SK-N-SH treated with all-trans-retinoic acid at 6 μM for 48 hours (cell line): Measurements from ENCODE around the gene CD300LB.

Experiments
- ATAC-seq: fragments of 200-7000 bp; cut with Tn5 transposase; 3 replicates; pipeline ENCODE4 v1.9.1; 2020; ENCODE audit warnings: mild to moderate bottlenecking, moderate library complexity
- ARNTL ChIP-seq: fragments of 450-650 bp; formaldehyde crosslinking; IDR thresholded peaks from 2 replicates; pipeline ENCODE4 v1.5.0; 2020; ENCODE audit warnings: low read depth, mild to moderate bottlenecking, moderate library complexity, borderline replicate concordance
- ESRRG ChIP-seq: fragments of 250-450 bp; sonication (Bioruptor Pico); IDR thresholded peaks from 2 replicates; pipeline ENCODE4 v1.6.1; 2021; ENCODE audit warnings: mild to moderate bottlenecking
- GLIS3 ChIP-seq: fragments of 250-450 bp; sonication (Bioruptor Pico); IDR thresholded peaks from 2 replicates; pipeline ENCODE4 v1.5.0; 2020; ENCODE audit warnings: mild to moderate bottlenecking, moderate library complexity
- OSR1 ChIP-seq: fragments of 250-450 bp; sonication (Bioruptor Pico); IDR thresholded peaks from 2 replicates; pipeline ENCODE4 v1.8.0; 2022; ENCODE audit warnings: moderate library complexity, mild to moderate bottlenecking, inconsistent platforms
- POU6F1 ChIP-seq: fragments of 250-450 bp; sonication (Bioruptor Pico); IDR thresholded peaks from 2 replicates; pipeline ENCODE4 v1.8.0; 2021; ENCODE audit warnings: low read depth, mild to moderate bottlenecking, moderate library complexity, borderline replicate concordance
- PPARA ChIP-seq: fragments of 250-450 bp; sonication (Bioruptor Pico); IDR thresholded peaks from 2 replicates; pipeline ENCODE4 v1.5.0; 2020; ENCODE audit warnings: mild to moderate bottlenecking, borderline replicate concordance
- SNAI2 ChIP-seq: fragments of 250-450 bp; sonication (Bioruptor Pico); IDR thresholded peaks from 2 replicates; pipeline ENCODE4 v1.5.0; 2020; ENCODE audit warnings: mild to moderate bottlenecking, moderate library complexity
- TCF4 ChIP-seq: fragments of 250-450 bp; sonication (Bioruptor Pico); IDR thresholded peaks from 2 replicates; pipeline ENCODE4 v1.8.0; 2021; ENCODE audit warnings: mild to moderate bottlenecking, moderate library complexity, borderline replicate concordance
- TOX ChIP-seq: fragments of 250-450 bp; sonication (Bioruptor Pico); IDR thresholded peaks from 2 replicates; pipeline ENCODE4 v1.8.0; 2021; ENCODE audit warnings: mild to moderate bottlenecking, moderate library complexity, borderline replicate concordance
- TSHZ2 ChIP-seq: fragments of 250-450 bp; sonication (Bioruptor Pico); IDR thresholded peaks from 2 replicates; pipeline ENCODE4 v1.5.0; 2020; ENCODE audit warnings: mild to moderate bottlenecking, moderate library complexity
- ZC3H10 ChIP-seq: fragments of 250-450 bp; sonication (Bioruptor Pico); IDR thresholded peaks from 2 replicates; pipeline ENCODE4 v1.5.1; 2021; ENCODE audit warnings: mild to moderate bottlenecking, moderate library complexity
- ZFP3 ChIP-seq: fragments of 250-450 bp; sonication (Bioruptor Pico); IDR thresholded peaks from 2 replicates; pipeline ENCODE4 v1.5.0; 2020; ENCODE audit warnings: mild to moderate bottlenecking, moderate library complexity
- ZFP30 ChIP-seq: fragments of 450-650 bp; formaldehyde crosslinking; IDR thresholded peaks from 2 replicates; pipeline ENCODE4 v1.5.0; 2022; ENCODE audit warnings: mild to moderate bottlenecking, moderate library complexity
- ZNF565 ChIP-seq: fragments of 450-650 bp; formaldehyde crosslinking; conservative IDR thresholded peaks from 2 replicates; pipeline ENCODE4 v1.5.0; 2020; ENCODE audit warnings: low read depth, mild to moderate bottlenecking, moderate library complexity
- ZNF70 ChIP-seq: fragments of 450-650 bp; formaldehyde crosslinking; IDR thresholded peaks from 2 replicates; pipeline ENCODE4 v1.5.0; 2020; ENCODE audit warnings: mild to moderate bottlenecking, moderate library complexity
- ZNF8 ChIP-seq: fragments of 450-650 bp; formaldehyde crosslinking; IDR thresholded peaks from 2 replicates; pipeline ENCODE4 v1.5.0; 2020; ENCODE audit warnings: mild to moderate bottlenecking, moderate library complexity
- TF ChIP-seq, protein P1 (sequence below): fragments of 250-450 bp; sonication (Bioruptor Pico); IDR thresholded peaks from 2 replicates; pipeline ENCODE4 v1.5.1; 2021; ENCODE audit warnings: mild to moderate bottlenecking, moderate library complexity
- TF ChIP-seq, protein P2 (sequence below): fragments of 250-450 bp; sonication (Bioruptor Pico); IDR thresholded peaks from 2 replicates; pipeline ENCODE4 v1.8.0; 2020; ENCODE audit warnings: mild to moderate bottlenecking, moderate library complexity, borderline replicate concordance

Gene CD300LB

DNA sequence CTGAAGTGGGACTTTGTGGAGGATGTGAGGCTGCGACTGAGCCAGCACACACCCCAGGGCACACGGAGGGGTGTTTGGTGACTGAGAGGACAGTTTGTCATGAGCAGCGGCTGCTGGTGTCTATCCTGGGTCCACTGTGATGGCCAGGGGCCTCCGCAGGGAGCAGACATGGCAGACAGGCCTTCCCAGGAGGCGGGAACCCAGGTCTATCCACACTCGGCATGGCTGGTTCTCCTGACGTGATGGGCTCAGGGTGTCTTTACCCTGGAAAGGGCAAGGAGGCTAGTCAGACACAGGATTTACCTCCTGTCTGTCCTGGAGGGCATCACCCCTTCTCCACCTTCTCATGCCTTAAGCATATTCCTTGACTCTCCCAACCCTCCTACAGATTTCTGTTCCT is 15.3 kb upstream of the CD300LB start (continued):
- TF ChIP-seq TCF4 (CRISPR knock-in tag) (no peak), ESRRG (CRISPR knock-in tag) (no peak)

DNA sequence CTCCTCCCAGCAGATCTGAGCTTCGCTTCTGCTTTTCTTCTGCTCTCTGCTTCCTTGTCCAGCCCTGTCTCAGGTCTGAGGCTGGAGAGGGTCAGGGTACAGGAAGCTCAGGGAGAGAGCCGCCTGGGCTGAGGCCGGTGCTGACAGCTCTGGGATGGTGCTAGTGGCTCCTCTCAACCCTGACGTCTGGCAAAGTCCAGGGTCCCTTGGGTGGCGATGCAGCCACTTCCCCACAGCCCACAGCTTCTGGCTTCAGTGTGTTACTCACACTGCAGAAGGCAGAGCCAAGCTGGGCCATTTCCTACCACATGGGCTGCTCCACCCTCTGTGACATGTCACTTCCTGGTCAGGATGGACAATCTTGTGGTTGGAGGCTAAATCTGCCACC is 14.6 kb upstream of the CD300LB start, which contains the start of gene CD300C:
CD300C (minus strand) TSS at position 273 of the 388 bp plus-strand sequence. CDS start 333 bp downstream, outside the sequence.
- ATAC-seq, result no peak

DNA sequence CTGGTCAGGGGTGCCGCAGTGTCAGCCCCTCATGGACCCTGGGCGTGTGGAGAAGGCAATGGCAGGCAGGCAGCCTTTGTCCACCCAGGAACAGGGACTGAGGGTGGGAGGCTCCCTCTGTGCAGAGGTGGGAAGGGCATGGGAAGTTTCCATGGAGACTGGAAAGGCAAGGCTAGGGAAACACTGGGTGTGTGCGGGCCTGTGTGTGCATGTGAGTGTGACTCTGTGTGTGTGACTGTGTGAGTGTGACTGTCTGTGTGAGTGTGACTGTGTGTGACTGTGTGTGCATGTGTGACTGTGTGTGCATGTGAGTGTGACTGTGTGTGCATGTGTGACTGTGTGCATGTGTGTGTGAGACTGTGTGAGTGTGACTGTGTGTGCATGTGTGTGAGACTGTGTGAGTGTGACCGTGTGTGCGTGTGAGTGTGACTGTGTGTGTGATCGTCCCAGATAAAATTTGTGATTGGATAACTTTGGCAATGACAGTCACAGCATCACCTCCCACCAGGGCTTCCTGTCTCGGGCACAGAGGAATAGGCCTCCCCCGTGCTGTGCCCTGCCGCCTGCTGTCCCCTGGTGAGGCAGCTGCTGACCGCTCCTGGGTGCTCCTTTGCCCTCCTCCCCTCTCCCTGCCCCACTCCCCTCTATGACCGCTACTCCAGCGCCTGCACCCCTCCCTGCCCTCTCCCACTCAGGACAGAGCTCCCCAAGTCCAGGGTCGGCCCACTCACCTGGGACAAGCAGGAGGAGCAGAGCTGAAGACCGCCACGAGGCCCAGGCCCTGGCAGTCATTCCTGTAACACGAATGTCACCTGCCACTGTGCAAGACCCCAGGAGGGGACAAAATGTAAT is 13.9 kb upstream of the CD300LB start:
- TF ChIP-seq SNAI2 (CRISPR knock-in tag), result no peak
- TF ChIP-seq OSR1 (CRISPR knock-in tag), result no peak
- TF ChIP-seq TOX (CRISPR knock-in tag), result no peak
- no peak for TF ChIP-seq GLIS3 (CRISPR knock-in tag)
- TF ChIP-seq ZNF565 (CRISPR knock-in tag), result no peak
- TF ChIP-seq ZFP3 (CRISPR knock-in tag), result no peak
- TF ChIP-seq TSHZ2 (CRISPR knock-in tag), result no peak
- TF ChIP-seq ZFP30 (CRISPR knock-in tag), result no peak
- TF ChIP-seq POU6F1 (CRISPR knock-in tag), result no peak
- no peak for TF ChIP-seq ZNF8 (CRISPR knock-in tag)
- TF ChIP-seq, protein P1, sequence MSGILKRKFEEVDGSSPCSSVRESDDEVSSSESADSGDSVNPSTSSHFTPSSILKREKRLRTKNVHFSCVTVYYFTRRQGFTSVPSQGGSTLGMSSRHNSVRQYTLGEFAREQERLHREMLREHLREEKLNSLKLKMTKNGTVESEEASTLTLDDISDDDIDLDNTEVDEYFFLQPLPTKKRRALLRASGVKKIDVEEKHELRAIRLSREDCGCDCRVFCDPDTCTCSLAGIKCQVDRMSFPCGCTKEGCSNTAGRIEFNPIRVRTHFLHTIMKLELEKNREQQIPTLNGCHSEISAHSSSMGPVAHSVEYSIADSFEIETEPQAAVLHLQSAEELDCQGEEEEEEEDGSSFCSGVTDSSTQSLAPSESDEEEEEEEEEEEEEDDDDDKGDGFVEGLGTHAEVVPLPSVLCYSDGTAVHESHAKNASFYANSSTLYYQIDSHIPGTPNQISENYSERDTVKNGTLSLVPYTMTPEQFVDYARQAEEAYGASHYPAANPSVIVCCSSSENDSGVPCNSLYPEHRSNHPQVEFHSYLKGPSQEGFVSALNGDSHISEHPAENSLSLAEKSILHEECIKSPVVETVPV, result no peak
- TF ChIP-seq ESRRG (CRISPR knock-in tag), result no peak
- TF ChIP-seq ZC3H10 (CRISPR knock-in tag), result no peak
- TF ChIP-seq, protein P2, sequence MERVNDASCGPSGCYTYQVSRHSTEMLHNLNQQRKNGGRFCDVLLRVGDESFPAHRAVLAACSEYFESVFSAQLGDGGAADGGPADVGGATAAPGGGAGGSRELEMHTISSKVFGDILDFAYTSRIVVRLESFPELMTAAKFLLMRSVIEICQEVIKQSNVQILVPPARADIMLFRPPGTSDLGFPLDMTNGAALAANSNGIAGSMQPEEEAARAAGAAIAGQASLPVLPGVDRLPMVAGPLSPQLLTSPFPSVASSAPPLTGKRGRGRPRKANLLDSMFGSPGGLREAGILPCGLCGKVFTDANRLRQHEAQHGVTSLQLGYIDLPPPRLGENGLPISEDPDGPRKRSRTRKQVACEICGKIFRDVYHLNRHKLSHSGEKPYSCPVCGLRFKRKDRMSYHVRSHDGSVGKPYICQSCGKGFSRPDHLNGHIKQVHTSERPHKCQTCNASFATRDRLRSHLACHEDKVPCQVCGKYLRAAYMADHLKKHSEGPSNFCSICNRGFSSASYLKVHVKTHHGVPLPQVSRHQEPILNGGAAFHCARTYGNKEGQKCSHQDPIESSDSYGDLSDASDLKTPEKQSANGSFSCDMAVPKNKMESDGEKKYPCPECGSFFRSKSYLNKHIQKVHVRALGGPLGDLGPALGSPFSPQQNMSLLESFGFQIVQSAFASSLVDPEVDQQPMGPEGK (CRISPR knock-in tag), result no peak

More for the DNA sequence above, 14.6 kb upstream of the CD300LB start, which contains the start of gene CD300C:
- no peak for TF ChIP-seq ESRRG (CRISPR knock-in tag)
- TF ChIP-seq ARNTL (CRISPR knock-in tag), result no peak
- no peak for TF ChIP-seq TSHZ2 (CRISPR knock-in tag)
- no peak for TF ChIP-seq ZFP30 (CRISPR knock-in tag)
- no peak for TF ChIP-seq ZNF70 (CRISPR knock-in tag)
- no peak for TF ChIP-seq POU6F1 (CRISPR knock-in tag)
- no peak for TF ChIP-seq TCF4 (CRISPR knock-in tag)
- TF ChIP-seq GLIS3 (CRISPR knock-in tag), result no peak
- TF ChIP-seq PPARA (CRISPR knock-in tag), result no peak
- TF ChIP-seq, all 23 proteins: peak for 0

More for the DNA sequence above, 13.9 kb upstream of the CD300LB start:
- no peak for ATAC-seq
